Lower lobe of right lung (tissue), 2 donors: ENCODE data around the gene RPS23. TPM values are rescaled to one million over a fixed set of nuclear protein-coding genes. Genes with fewer than 3 reads are reported as not detected.

Experiments
- ATAC-seq, 2 donors: fragments of 200-7000 bp; cut with Tn5 transposase; one replicate each; pipeline ENCODE4 v1.9.1; 2020 to 2022; ENCODE audit warnings: mild to moderate bottlenecking in 2 of 2, moderate library complexity in 2 of 2
- DNase-seq: peaks from one replicate; pipeline ENCODE4 v3.0.0-alpha.2; 2020
- H3K27ac ChIP-seq: fragments of 200-600 bp; one replicate; pipeline ENCODE4 v1.8.0; 2022
- H3K27me3 ChIP-seq: fragments of 200-600 bp; one replicate; pipeline ENCODE4 v1.8.0; 2022; ENCODE audit warnings: low read depth
- H3K36me3 ChIP-seq: fragments of 200-600 bp; one replicate; pipeline ENCODE4 v1.8.0; 2022; ENCODE audit warnings: mild to moderate bottlenecking
- H3K4me1 ChIP-seq: fragments of 200-600 bp; one replicate; pipeline ENCODE4 v1.8.0; 2022
- H3K4me3 ChIP-seq: fragments of 200-600 bp; one replicate; pipeline ENCODE4 v1.8.0; 2022; ENCODE audit warnings: mild to moderate bottlenecking
- H3K9me3 ChIP-seq: fragments of 200-600 bp; one replicate; pipeline ENCODE4 v1.8.0; 2022
- intact Hi-C: fragments of 100-400 bp; cut with DNase I; formaldehyde crosslinking; loops from one replicate; pipeline ENCODE4 v1.11.0; 2022
- total RNA-seq: library from RNA; stranded (reverse); fragmentation: NEBNext Ultra II Directional; extraction: Animal tissue kit (Norgen Biotek cat#: 25700); gene quantifications from one replicate; pipeline ENCODE4 v1.2.1, GENCODE V29; 2021
- TF ChIP-seq, protein P1 (sequence below): fragments of 200-600 bp; IDR thresholded peaks from one replicate; pipeline ENCODE4 v1.8.0; 2022; ENCODE audit warnings: antibody characterized with exemption, mild to moderate bottlenecking
- donor health status: DM: no; HTN: yes; CAD: no; lungs with severe emphysema.

Gene RPS23
- total RNA-seq, 1 donor from 2014 or later, result 1,400 TPM

- DNase-seq, result no peak
- H3K27me3 ChIP-seq, result no peaks in the 10 kb centered on the region
- TF ChIP-seq, protein P1, sequence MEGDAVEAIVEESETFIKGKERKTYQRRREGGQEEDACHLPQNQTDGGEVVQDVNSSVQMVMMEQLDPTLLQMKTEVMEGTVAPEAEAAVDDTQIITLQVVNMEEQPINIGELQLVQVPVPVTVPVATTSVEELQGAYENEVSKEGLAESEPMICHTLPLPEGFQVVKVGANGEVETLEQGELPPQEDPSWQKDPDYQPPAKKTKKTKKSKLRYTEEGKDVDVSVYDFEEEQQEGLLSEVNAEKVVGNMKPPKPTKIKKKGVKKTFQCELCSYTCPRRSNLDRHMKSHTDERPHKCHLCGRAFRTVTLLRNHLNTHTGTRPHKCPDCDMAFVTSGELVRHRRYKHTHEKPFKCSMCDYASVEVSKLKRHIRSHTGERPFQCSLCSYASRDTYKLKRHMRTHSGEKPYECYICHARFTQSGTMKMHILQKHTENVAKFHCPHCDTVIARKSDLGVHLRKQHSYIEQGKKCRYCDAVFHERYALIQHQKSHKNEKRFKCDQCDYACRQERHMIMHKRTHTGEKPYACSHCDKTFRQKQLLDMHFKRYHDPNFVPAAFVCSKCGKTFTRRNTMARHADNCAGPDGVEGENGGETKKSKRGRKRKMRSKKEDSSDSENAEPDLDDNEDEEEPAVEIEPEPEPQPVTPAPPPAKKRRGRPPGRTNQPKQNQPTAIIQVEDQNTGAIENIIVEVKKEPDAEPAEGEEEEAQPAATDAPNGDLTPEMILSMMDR, result no peak
- H3K36me3 ChIP-seq, result no peaks in the 10 kb centered on the region
- H3K9me3 ChIP-seq, result peaks cover under 1% of the 10 kb centered on the region
- no peak overlapping the region for H3K4me3 ChIP-seq
- no peak overlapping the region for H3K27ac ChIP-seq
- ATAC-seq, result no peak
- intact Hi-C loops, result no loop called here
- no peaks in the 10 kb centered on the region for H3K4me1 ChIP-seq
Measured at GRCh38 chr5:82252744-82253143, 25.4 kb downstream of the RPS23 start.

DNA sequence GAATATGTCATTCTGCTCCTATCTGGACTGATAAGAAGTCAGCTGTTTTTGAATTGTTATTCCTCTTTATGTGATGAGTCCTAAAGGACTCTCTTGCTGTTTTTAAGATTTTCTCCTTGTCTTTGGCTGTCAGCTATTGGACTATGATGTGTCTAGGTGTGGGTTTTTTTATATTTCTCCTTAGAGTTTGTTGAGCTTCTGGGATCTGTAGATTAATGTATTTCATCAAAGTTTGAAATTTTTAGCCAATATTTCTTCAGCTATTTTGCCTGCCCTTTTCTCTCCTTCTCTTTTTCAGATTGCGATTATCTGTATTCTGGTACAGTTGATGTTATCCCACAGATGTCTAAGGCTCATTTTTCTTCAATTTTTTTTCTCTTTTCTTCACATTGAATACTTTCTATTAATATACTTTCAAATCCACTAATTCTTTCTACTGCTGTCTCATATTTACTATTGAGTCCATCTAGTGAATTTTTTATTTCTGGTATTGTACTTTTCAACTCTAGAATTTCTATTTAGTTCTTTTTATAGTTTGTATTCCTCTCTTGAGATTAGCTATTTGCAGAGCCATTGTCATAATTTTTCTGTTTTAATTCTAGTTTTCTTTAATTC is 31.1 kb downstream of the RPS23 start:
- H3K36me3 ChIP-seq, result no peaks in the 10 kb centered on the region
- TF ChIP-seq, protein P1, result no peak
- no peak for ATAC-seq
- H3K4me1 ChIP-seq, result no peaks in the 10 kb centered on the region
- DNase-seq, result no peak
- no peak overlapping the region for H3K27ac ChIP-seq
- no peak overlapping the region for H3K4me3 ChIP-seq
- no peaks in the 10 kb centered on the region for H3K27me3 ChIP-seq
- H3K9me3 ChIP-seq, result peaks cover 12% of the 10 kb centered on the region
- intact Hi-C loops, result no loop called here

GRCh38 chr5:82244854-82245635 is 33.1 kb downstream of the RPS23 start:
- H3K4me3 ChIP-seq, result no peak overlapping the region
- TF ChIP-seq, protein P1, result no peak
- no peak for DNase-seq
- H3K9me3 ChIP-seq, result peaks cover 12% of the 10 kb centered on the region
- H3K27ac ChIP-seq, result no peak overlapping the region
- no peak for ATAC-seq
- H3K36me3 ChIP-seq, result no peaks in the 10 kb centered on the region
- no peaks in the 10 kb centered on the region for H3K4me1 ChIP-seq
- no peaks in the 10 kb centered on the region for H3K27me3 ChIP-seq
- intact Hi-C loops, result no loop called here

DNA sequence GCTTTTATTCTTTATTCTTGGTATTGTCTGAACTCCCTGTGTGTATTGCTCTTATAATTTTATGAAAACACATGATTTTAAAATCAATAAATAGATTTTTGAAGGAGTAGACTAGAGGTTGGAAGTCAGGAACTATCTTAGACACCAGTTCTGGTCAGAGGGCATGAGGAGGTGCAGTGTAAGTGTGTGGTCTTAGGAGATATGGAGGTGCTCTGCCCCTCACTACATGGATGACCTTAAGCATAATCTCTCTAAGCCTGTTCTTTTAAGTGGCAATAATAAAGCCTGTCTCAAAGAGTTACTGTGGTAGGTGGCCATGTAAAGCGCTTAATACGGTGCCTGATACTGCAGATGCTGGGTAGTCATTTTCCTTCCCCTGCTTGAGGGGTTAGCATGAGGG is 34.0 kb downstream of the RPS23 start:
- DNase-seq, result no peak
- no peaks in the 10 kb centered on the region for H3K27me3 ChIP-seq
- intact Hi-C loops, result no loop called here
- no peaks in the 10 kb centered on the region for H3K4me1 ChIP-seq
- no peak for ATAC-seq
- TF ChIP-seq, protein P1, result no peak
- no peaks in the 10 kb centered on the region for H3K36me3 ChIP-seq
- peaks cover 12% of the 10 kb centered on the region for H3K9me3 ChIP-seq
- no peak overlapping the region for H3K27ac ChIP-seq
- no peak overlapping the region for H3K4me3 ChIP-seq

- H3K4me3 ChIP-seq, result no peak overlapping the region
- intact Hi-C loops, result no loop called here
Measured at GRCh38 chr5:82234885-82235284, 43.3 kb downstream of the RPS23 start.

More at GRCh38 chr5:82234885-82235284, 43.3 kb downstream of the RPS23 start:
- TF ChIP-seq, protein P1, result no peak
- no peaks in the 10 kb centered on the region for H3K4me1 ChIP-seq
- DNase-seq, result no peak
- no peaks in the 10 kb centered on the region for H3K9me3 ChIP-seq
- H3K27me3 ChIP-seq, result no peaks in the 10 kb centered on the region
- ATAC-seq, result no peak
- no peak overlapping the region for H3K27ac ChIP-seq
- no peaks in the 10 kb centered on the region for H3K36me3 ChIP-seq
